GM21381 (cell line): ENCODE data around the gene MEGF6.
"Not testable (repeated sequence)": the region's sequence is repeated elsewhere in the genome, so short reads cannot be mapped to it uniquely, and the experiment has no call there.

Experiments used
- ATAC-seq: cut with Tn5 transposase; IDR thresholded peaks from one replicate; pipeline ENCODE4 v1.9.1; 2021; ENCODE audit warnings: mild to moderate bottlenecking, moderate library complexity; ENCODE audit not compliant: unreplicated experiment

Gene MEGF6

DNA sequence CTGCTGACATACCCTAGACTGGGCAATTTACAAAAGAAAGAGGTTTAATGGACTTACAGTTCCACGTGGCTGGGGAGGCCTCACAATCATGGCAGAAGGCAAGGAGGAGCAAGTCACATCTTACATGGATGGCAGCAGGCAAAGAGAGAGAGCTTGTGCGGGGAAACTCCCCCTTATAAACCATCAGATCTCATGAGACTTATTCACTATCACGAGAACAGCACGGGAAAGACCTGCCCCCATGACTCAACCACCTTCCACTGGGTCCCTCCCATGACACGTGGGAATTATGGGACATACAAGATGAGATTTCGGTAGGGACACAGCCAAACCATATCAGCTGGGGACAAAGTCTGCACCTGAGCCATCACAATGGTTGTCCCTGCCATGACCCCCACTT lies 35.8 kb downstream of the MEGF6 start:
- ATAC-seq = not testable (repeated sequence)

DNA sequence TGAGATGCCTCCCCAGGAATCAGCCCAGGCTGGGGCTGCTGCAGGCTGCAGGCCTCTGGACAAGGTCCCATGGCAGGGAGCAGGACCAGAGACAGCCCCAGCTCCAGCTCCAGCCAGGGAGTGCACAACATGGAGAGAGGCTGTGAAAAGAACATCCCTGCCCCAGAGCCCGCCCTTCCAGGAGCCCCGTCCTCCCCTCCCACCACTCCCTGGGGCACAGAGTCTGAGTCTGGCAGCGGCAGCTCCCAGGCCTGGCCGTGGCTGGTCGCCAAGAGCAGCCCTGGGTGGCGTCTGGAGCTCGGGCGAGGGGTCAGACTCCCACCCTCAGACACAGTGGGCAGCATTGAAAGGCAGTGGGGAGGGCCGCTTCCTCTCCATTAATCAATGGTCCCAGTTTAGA lies 37.8 kb downstream of the MEGF6 start:
- no peak for ATAC-seq

DNA sequence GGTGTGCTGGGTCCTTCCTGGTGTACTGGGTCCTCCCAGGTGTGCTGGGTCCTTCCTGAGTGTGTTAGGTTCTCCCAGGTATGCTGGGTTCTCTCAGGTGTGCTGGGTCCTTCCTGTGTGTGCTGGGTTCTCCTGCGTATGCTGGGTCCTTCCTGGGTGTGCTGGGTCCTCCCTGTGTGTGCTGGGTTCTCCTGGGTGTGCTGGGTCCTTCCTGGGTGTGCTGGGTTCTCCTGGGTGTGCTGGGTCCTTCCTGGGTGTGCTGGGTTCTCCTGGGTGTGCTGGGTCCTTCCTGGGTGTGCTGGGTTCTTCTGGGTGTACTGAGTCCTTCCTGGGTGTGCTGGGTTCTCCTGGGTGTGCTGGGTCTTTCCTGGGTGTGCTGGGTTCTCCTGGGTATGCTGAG lies 38.7 kb downstream of the MEGF6 start:
- ATAC-seq = not testable (repeated sequence)

DNA sequence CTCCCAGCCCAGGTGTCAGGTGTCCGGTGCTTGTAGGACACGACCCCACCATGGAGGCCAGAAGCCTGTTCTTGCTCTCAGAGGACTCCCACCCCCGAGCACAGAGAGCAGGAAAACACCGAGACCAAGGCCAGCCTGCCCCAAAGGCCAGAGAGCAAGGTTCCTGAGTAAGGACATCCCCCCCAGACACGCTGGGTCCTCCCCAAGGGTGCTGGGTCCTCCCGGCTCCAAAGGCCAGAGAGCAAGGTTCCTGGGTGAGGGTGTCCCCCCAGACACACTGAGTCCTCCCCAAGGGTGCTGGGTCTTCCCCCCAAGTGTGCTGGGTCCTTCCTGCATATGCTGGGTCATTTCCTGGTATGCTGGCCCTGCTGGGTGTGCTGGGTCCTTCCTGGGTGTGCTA lies 40.0 kb downstream of the MEGF6 start:
- ATAC-seq = no peak

DNA sequence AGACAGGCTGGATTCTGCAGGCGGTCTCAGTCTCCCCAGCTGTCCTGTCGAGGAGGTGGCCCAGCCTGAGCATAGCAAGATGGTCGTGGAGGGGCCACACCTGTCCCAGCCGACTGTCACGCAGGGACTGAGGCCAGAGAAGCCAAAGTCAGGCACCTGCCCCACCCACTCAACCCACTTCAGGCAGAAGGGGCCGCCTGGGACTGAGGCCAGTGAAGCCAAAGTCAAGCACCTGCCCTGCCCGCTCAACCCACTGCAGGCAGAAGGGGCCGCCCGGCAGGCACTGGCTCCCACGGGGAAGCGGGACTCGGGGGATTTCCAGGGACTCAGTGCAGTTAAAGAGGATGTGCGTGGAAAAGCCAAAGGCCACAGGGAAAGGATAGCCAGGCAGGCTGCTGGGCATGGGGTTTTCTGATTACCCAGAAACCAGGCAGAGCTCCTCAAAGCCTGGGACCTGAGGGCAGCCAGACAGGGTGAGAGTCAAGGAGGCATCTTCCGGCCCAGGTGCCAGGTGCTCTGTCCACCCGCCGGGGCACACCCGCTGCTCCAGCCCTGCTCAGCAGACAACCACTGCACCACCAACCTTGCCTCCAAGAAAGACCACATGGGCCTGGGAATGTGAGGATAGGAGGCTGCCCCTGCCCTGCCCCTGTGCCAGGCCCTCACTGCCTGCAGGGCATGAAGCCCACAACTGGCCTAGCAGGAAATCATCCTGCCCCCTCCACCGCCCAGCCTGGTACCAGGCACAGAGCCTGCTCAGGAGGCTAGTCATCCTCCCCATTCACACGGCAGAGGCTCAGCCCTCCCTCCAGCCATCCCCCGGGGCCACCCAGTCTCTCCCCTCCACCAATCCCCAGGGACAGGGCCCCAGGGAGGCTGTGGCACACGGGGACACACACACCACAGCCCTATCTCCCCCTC lies 41.0 kb downstream of the MEGF6 start:
- ATAC-seq = no peak

DNA sequence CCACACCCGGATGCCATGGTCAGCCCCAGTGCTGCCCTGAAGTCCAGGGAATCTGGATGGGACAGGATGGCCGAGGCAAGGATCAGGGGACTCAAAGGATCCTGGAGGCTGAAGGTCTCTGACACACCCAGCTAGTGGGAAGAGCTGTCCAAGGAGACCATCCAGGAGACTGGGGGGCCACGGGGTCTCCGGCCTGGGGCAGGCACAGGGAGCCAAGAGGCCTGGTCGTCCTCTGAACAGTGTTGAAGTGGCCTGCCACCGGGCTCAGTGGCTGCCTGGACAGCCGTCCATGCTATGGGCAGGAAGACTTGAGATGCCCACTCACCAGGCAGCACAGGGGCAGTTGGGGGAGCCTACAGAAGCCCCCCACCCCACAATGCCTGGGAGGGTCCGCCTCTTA lies 41.9 kb downstream of the MEGF6 start:
- ATAC-seq = no peak

DNA sequence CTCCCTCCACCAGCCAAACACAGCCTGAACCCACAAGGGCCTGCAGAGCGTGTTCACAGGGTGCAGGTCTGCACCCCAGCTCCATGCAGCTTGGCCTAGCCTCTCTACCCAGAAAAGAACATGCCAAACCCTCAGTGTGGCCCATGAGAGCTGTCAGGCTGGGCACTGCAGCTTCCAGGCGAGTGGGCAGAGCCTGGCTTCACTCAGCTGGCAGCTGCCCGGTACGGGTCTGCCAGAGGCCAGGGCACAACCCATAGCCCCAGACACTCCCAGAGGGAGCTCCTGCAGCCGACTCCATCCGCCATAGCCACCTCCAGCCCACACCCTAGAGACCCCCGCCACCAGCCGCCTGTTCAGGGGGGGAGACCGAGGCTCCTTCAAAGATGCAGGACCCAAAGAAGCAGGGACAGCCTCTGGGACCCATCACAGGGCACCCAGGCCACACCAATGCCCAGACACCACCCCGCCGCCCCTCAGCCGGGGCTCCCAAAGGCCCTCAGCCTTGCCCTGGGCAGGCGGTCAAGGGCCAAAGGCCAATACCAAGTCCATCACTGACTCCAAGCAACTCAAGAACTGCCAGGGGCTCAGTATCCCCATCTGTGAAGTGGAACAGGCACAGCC lies 42.4 kb downstream of the MEGF6 start:
- ATAC-seq = no peak

DNA sequence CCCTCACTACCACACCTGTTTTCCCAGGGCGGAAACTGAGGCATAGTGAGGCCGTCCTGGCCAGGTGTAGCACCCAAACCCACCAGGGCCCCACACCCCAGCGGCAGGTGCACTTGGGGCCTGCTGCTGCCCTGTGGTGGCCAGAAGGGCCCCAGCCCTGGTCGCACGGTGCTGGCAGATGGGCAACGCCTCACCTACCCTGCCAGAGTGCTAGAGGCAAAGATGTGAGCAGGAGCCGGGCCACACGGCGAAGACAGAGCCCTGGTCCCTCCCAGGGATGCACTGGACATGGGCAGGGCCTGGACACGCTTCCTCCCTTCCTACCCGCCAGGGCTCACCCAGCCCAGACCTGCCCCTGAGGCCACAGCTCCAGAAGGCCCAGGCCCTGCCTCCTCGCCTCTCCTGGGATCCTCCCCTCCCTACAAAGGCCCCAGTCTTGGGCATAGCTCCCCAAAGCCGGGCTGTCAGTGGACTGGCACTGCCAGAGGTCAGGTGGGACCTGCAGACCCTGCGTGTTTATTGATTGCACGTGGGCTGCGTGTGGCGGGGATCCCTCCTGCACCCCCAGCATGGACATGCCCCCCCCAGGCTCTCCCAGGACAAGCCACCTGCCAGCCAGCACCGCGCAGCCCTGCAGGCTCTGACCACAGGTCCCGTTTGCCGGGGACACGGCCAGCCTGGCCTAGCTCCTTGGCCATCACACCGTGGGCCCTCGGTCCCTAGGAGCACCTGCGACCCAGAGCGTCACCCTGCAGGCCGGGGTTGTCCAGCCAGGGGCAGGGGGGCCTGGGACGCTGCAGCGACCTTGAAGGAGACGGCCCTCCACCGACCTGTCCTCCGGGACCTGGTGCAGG lies 44.1 kb downstream of the MEGF6 start:
- ATAC-seq = no peak

DNA sequence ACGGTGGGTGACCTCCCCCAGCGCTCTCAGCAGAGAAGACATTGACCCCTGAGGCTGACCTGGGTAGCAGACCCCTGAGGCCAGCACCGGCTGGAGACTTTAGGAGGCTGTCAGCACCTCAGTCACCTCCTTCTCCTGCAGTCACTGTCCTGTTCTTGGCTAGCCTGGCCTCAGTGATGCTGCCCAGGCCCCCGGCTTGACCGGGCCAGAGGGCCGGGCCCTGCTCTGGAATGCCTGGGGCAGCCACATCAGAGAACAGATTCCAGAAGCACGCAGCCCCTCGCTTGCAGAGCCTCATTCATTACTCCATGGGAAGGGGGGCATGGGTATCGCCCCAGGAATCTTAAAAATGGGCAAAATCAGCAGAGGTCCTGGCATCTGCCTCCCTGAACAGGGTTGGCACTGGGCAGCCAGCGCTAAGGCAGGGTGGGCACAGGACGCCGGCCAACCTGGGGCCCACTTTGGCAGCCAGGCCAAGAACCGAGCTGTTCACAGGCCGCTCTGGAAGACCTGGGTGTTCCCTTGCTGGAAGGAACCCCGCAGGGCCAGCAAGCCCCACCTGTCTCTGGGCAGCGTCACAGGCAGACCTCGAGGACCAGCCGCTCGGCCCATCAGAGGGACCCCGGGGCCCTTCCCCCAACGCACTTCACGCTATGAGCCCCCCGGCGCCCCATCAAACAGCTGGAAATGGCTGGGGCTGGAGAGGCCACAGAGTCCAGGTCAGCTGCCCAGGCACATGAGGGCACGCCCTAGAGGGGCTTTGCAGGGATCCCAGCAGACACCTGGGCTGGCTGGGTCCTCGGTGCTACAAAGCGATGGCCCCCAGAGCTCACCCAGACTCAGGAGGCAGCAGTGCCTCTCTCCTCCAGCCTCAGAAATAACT lies 45.1 kb downstream of the MEGF6 start:
- no peak for ATAC-seq

DNA sequence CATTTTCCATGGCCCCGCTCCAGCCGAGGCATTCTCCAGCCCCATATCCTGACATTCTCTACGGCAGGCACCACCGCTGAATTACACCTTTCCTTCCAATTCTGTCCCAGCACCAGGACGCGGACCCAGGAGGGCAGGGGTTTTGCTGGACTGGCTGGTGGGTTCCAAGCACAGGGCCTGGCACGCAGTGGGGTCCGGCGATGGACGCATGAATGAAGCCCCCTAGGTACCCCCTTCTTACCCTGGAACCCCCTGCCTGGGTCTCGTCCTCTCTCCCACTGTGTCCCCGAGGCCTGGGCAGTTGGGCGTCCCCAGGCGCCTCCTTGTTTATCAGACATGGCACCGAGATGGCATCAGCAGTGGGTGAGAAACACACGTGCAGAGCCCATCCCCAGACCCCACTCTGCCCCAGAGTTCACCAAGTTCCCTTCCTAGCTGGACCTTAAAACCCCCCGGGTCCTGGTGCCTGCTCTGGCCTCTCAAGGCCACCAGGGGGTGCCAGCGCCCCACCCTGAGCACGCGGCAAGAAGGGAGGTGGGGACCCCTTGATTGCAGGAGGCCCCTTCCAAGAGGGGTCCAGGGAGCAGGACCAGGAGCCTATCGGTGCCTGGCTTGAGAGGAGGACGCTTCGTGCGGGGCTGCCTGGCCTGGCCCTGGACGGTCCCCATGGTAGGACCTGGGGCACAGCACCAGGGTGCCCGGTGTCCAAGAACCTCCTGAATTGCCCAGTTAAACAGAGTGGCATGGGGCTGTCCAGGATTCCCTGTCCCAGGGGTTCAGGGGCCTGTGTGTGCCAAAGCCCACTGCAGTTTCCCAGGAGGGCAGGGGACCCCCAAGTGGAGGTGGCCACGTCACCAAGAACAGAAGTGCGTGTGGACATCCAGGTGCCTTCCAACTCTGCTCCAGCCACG lies 46.1 kb downstream of the MEGF6 start:
- ATAC-seq = no peak

DNA sequence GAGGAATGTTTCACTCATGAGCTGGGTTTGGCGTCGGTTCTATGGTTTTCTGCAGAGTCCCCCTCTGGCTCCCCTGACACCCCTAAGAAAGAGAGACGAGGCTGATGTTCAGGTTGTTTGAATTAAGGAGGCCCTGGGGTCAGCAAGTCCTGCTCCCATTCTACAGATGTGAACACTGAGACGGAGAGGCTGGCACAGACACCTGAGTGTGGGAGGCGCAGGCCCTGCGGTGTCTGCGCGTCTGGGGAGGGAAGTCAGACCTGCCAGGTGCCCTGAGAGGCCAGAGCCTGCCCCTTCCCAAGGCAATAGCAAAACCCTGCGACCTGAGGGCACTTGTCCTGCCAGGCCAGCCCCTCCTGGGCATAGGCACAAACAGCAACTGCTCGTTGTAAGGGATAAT lies 47.7 kb downstream of the MEGF6 start:
- no peak for ATAC-seq

DNA sequence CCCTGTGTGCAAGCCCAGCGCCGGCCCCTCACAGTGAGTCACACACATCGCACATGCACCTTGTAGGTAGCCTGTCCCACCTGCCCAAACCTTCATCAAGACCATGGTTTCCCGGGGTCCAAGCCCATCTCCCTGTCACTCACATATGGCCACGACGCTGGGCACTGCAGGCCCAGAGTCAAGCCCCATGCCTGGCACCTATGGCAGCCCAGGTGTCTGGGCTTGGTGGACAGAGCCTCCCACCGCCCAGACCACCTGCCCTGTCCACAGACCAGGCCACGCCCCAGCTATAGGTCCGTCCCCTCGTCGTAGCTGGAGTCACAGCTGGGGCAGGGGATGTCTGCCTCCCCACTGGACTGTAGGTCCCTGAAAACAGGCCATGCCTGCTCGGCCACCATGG lies 48.2 kb downstream of the MEGF6 start:
- no peak for ATAC-seq

DNA sequence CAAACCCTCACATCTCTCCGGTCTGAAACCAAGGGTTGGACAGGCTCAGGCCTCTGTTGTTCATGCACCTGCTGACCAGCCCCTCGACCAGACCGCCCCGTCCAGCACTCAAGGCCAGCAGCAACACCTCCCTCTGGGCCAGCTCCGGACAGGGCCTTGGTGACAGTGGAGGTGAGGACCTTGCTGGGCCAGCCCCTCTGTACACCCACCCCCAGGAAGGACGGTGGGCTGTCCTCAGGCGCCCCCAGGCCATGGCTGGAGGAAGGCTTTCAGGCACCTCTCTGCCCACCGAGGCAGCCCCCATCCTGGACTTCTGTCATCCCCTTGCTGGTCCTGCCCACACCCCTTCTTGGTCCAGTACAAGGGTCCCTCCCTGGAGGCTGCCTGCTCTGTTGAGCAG lies 48.6 kb downstream of the MEGF6 start:
- ATAC-seq = no peak

DNA sequence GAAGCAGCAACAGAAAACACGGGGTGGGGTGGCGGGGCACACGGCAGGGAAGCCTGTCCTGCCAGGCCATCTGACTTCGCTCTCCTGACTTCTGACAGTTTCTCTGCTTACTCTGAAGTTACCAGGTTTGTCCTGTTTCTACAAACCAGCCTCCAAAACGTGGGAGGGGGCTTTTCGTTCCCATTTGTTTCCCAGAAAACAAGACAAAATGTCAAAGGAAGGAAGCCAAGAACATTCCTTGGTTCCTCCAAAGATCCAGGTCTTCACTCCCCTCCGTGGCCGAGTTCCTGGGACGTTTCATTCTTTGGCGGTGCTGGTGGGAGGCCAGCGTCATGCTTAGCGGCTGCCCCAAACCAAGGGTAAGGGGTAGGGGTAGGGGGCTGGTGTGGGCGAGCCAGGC lies 49.6 kb downstream of the MEGF6 start:
- no peak for ATAC-seq

DNA sequence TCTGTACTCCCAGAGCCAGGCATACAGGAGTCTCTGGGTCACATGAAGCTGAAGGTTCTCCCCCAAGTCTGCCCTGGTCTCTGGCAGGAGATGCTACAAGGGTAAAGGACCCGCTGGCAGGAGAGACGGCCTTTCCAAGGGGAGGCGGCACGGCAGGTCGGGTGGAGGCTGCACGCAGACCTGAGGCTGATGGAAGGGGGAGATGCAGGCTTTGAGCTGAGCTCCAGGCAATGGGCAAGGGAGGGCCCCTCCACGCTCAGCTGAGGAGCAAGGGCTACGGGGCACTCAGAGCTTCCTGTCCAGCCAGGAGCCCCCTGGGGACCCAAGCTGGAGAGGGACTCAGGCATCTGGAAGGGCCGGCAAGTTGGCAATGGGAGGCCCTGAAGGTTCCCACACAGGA lies 50.3 kb downstream of the MEGF6 start:
- ATAC-seq = no peak

DNA sequence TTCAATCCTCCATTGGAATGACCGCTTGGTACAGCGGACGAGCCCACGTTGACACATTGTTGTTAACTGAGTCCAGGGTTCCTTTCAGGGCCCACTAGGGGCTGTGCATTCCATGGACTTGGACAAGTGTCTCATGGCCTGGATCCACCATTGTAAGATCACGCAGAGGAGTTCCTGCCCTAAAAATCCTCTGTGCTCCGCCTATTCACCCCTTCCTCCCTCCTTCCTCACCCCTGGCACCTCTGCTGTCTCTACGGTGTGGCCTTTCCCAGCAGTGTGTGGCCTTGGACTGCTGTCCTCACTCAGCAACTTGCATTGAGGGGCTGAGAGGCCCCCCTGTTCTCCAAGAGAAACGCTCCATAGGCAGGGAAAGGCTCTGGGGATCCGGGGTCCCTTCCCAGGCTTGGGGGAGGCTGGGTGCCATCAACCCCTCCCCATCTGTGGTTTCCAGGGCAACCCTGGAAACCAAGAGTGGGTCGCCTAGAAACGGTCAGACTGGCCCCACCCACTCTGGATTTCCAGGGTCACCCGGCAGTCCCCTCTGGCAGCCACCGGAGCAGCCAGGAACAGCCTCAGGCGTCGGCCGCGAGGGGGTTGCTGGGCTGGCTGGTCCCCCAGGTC lies 50.9 kb downstream of the MEGF6 start:
- ATAC-seq = no peak

DNA sequence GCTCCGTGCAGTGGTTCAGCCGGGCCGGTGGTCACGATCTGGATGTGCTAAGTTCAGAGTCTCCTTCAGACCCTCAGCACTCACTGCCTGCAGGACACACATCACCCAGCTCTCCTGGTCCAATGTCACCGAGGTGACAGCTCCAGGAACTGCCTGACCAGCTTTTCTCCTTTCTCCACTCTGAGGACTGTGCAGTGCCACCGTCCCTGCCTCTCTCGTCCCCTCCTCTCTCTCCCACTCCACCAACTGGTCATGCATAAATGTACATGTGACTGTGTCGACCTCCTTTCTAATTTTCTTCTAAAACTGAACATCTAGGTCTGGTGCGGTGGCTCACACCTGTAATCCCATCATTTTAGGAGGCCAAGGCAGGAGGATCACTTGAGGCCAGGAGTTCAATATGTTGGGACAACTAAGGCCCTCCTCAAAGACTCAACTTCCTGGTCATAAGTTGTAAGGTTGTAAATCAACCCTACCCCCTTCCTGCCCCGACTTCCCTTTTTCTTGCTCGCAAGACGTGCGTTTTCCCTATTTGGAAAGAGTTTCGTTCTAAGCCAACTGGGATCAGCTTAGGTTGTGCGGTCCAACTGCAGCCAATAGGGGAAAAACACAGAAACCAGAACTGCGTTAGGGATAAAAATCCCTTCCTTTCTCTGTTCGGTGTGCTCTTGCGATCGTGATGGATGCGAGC lies 53.1 kb downstream of the MEGF6 start:
- ATAC-seq = no peak

DNA sequence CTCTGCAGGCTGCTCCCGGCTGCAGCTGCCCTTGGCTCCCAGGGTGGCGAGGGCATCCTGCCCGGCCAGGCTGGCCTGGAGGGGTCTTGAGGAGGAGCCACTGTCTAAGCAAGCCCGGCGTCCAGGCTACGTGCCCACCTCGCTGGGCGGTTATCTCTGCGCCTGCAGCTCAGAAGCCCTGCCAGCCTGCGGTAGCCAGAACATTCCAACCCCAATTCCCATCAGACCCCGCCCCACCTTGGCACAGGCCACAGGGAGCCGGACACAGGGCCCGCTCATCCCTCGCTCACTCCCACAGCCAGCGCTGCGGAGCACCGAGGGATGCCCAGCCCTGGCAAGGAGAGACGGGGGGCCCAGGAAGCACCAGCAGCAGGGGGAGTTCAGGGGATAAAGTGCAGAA lies 53.9 kb downstream of the MEGF6 start:
- ATAC-seq = no peak

DNA sequence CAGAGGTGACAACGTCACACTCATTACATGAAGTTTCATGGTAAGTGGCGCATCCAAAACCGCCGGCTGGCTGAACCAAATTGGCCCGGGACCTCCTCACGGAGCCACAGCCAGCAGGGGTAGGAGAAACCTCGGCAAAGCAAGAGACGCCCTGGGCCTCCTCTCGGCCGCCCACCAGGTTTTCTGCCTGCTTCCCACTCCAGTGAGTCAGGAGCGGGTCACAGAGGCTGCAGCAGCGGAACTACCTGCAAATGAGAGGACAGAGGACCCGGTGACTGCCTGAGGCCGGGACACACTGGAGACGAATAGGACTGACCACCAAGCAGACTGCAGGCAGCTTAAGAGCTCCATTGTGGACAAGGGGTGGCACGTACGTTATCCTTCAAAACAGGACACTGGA lies 55.0 kb downstream of the MEGF6 start:
- no peak for ATAC-seq
